ENCODE data around the gene INSM1. TPM values are rescaled to one million over a fixed set of nuclear protein-coding genes. Genes with fewer than 3 reads are reported as not detected.

The INSM1 gene
- total RNA-seq, 1 experiment from 2014 or later: 0.05 TPM

DNA sequence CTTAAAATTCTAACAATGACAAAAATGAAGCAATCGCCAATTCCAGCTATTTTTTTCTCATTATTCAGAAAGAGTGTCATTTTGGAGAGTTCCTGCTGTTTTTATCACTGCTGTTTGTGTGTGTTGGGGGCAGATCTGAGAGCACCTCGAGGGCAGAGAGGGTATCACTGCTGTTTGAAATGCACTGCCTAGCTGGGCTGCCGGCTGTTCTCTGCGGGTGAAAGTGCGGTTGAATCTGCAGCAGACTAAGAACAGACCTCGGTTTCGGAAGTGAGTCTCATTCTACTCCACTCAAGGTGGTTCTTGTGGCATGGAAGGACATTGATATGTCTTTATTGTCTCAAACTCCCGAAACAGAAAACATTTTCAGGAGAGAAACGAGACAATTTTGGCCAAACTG, 18.3 kb downstream of the INSM1 start:
- TF ChIP-seq TCF7L2 (IDR thresholded peaks at IDR 0.05; ENCODE audit: low read depth, low read length): no peak
- no peak for TF ChIP-seq SIN3A (IDR thresholded peaks at IDR 0.05; ENCODE audit: borderline replicate concordance, insufficient read depth, low read depth, low read length)
- TF ChIP-seq, protein P1, sequence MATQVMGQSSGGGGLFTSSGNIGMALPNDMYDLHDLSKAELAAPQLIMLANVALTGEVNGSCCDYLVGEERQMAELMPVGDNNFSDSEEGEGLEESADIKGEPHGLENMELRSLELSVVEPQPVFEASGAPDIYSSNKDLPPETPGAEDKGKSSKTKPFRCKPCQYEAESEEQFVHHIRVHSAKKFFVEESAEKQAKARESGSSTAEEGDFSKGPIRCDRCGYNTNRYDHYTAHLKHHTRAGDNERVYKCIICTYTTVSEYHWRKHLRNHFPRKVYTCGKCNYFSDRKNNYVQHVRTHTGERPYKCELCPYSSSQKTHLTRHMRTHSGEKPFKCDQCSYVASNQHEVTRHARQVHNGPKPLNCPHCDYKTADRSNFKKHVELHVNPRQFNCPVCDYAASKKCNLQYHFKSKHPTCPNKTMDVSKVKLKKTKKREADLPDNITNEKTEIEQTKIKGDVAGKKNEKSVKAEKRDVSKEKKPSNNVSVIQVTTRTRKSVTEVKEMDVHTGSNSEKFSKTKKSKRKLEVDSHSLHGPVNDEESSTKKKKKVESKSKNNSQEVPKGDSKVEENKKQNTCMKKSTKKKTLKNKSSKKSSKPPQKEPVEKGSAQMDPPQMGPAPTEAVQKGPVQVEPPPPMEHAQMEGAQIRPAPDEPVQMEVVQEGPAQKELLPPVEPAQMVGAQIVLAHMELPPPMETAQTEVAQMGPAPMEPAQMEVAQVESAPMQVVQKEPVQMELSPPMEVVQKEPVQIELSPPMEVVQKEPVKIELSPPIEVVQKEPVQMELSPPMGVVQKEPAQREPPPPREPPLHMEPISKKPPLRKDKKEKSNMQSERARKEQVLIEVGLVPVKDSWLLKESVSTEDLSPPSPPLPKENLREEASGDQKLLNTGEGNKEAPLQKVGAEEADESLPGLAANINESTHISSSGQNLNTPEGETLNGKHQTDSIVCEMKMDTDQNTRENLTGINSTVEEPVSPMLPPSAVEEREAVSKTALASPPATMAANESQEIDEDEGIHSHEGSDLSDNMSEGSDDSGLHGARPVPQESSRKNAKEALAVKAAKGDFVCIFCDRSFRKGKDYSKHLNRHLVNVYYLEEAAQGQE (IDR thresholded peaks at IDR 0.05; ENCODE audit: insufficient read depth in 1 of 2, low read depth in 2 of 2, low read length in 1 of 2): no peak
- TF ChIP-seq POLR2AphosphoS5 (IDR thresholded peaks at IDR 0.05; ENCODE audit: low read depth, low read length): no peak
- no peaks in the 10 kb centered on the region for H3K9me3 ChIP-seq (ENCODE audit: control insufficient read depth, insufficient read depth, low read depth, low read length)
- ATAC-seq (no peak), DNase-seq (ENCODE audit: low read depth, low spot score) (no peak)
- no peaks in the 10 kb centered on the region for H3K27me3 ChIP-seq (ENCODE audit: control insufficient read depth, insufficient read depth, low read length)
- no peak overlapping the region for H3K27ac ChIP-seq (ENCODE audit: low read length)
- POLR2A ChIA-PET: no interaction called here
- no peaks in the 10 kb centered on the region for H3K4me1 ChIP-seq (ENCODE audit: control insufficient read depth, insufficient read depth, low read length)
- no TSS peak for BruUV-seq (replicated peaks)
- CTCF ChIA-PET: no interaction called here
- in situ Hi-C loops (cut with HindIII; ENCODE audit: low pct_unique_long_range_greater_than_20kb, low sequenced_read_pairs): no loop called here
- no peak overlapping the region for H3K4me3 ChIP-seq (ENCODE audit: low read depth in 2 of 2, low read length in 2 of 2)
- intact Hi-C loops (cut with micrococcal nuclease; ENCODE audit: unreplicated experiment): no loop called here
- H3K36me3 ChIP-seq (ENCODE audit: control insufficient read depth, insufficient read depth, low read length): no peaks in the 10 kb centered on the region

DNA sequence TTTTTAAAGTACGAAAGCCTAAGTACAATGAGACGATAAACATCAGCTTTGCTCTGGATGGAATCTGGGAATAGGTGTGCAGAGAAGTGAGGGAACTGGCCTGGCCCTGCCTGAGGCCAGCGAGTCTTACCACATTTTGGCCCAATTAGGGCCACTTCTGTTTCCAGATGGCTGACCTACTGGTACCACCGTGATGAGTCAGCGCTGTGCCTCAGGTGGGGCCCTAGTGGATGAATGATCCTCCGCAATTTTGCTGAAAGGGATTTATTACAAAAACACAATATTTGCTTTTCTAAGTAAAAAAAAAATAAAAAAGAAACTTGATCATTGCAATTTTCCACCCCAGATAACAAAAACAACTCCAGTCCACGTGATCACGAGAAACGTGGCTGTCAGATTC, 22.5 kb downstream of the INSM1 start:
- CTCF ChIA-PET: no interaction called here
- TF ChIP-seq, protein P1 (IDR thresholded peaks at IDR 0.05; ENCODE audit: insufficient read depth in 1 of 2, low read depth in 2 of 2, low read length in 1 of 2): no peak
- TF ChIP-seq POLR2AphosphoS5 (IDR thresholded peaks at IDR 0.05; ENCODE audit: low read depth, low read length) (no peak), SIN3A (IDR thresholded peaks at IDR 0.05; ENCODE audit: borderline replicate concordance, insufficient read depth, low read depth, low read length) (no peak), TCF7L2 (IDR thresholded peaks at IDR 0.05; ENCODE audit: low read depth, low read length) (no peak)
- TF ChIP-seq, protein P2, sequence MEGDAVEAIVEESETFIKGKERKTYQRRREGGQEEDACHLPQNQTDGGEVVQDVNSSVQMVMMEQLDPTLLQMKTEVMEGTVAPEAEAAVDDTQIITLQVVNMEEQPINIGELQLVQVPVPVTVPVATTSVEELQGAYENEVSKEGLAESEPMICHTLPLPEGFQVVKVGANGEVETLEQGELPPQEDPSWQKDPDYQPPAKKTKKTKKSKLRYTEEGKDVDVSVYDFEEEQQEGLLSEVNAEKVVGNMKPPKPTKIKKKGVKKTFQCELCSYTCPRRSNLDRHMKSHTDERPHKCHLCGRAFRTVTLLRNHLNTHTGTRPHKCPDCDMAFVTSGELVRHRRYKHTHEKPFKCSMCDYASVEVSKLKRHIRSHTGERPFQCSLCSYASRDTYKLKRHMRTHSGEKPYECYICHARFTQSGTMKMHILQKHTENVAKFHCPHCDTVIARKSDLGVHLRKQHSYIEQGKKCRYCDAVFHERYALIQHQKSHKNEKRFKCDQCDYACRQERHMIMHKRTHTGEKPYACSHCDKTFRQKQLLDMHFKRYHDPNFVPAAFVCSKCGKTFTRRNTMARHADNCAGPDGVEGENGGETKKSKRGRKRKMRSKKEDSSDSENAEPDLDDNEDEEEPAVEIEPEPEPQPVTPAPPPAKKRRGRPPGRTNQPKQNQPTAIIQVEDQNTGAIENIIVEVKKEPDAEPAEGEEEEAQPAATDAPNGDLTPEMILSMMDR (IDR thresholded peaks at IDR 0.05): no peak
- no peak for DNase-seq (ENCODE audit: low read depth, low spot score)
- no peaks in the 10 kb centered on the region for H3K4me1 ChIP-seq (ENCODE audit: control insufficient read depth, insufficient read depth, low read length)
- no peak for ATAC-seq
- H3K4me3 ChIP-seq (ENCODE audit: low read depth in 2 of 2, low read length in 2 of 2): no peak overlapping the region
- H3K27me3 ChIP-seq (ENCODE audit: control insufficient read depth, insufficient read depth, low read length): no peaks in the 10 kb centered on the region
- H3K27ac ChIP-seq (ENCODE audit: low read length): no peak overlapping the region
- H3K9me3 ChIP-seq (ENCODE audit: control insufficient read depth, insufficient read depth, low read depth, low read length): no peaks in the 10 kb centered on the region
- POLR2A ChIA-PET: no interaction called here
- in situ Hi-C loops (cut with HindIII; ENCODE audit: low pct_unique_long_range_greater_than_20kb, low sequenced_read_pairs): no loop called here
- intact Hi-C loops (cut with micrococcal nuclease; ENCODE audit: unreplicated experiment): no loop called here
- no TSS peak for BruUV-seq (replicated peaks)
- H3K36me3 ChIP-seq (ENCODE audit: control insufficient read depth, insufficient read depth, low read length): no peaks in the 10 kb centered on the region
